LNCaP clone FGC (cell line): Measurements from ENCODE around the gene ENPP4.
"Not testable (repeated sequence)": the region's sequence is repeated elsewhere in the genome, so short reads cannot be mapped to it uniquely, and the experiment has no call there.

Source experiments
- DNase-seq: peaks from one replicate; pipeline ENCODE4 v3.0.0-alpha.2; 2011; ENCODE audit warnings: low read depth
- H3K4me3 ChIP-seq: 2 replicates; pipeline ENCODE4 v1.5.1; 2011; ENCODE audit warnings: mild to moderate bottlenecking, low read depth, low read length, control low read depth
- CTCF ChIP-seq: IDR thresholded peaks from 2 replicates; pipeline ENCODE4 v1.5.1; 2012; ENCODE audit warnings: mild to moderate bottlenecking; ENCODE audit not compliant: control insufficient read depth, insufficient read depth; ENCODE audit errors: extremely low read depth

ENPP4 gene

GRCh38 chr6:46134216-46134615, 4.4 kb downstream of the ENPP4 start:
- H3K4me3 ChIP-seq: no peak overlapping the region
- no peak for TF ChIP-seq CTCF
- no peak for DNase-seq

GRCh38 chr6:46135176-46135575, 5.4 kb downstream of the ENPP4 start:
- no peak overlapping the region for H3K4me3 ChIP-seq
- DNase-seq: no peak
- no peak for TF ChIP-seq CTCF

- TF ChIP-seq CTCF: no peak
- H3K4me3 ChIP-seq: no peak overlapping the region
- no peak for DNase-seq
Measured at GRCh38 chr6:46136831-46137230, 7.0 kb downstream of the ENPP4 start.

- DNase-seq: no peak
- no peak overlapping the region; the same call in 1 of the 2 replicates for H3K4me3 ChIP-seq
- TF ChIP-seq CTCF: no peak
Measured at GRCh38 chr6:46137387-46137786, 7.6 kb downstream of the ENPP4 start.

GRCh38 chr6:46138281-46138680, 8.5 kb downstream of the ENPP4 start:
- no peak overlapping the region for H3K4me3 ChIP-seq
- peak; percentile 25 for DNase-seq
- TF ChIP-seq CTCF: no peak

- H3K4me3 ChIP-seq: no peak overlapping the region
- peak; percentile 19 for DNase-seq
- TF ChIP-seq CTCF: no peak
Measured at GRCh38 chr6:46144270-46144669, 14.5 kb downstream of the ENPP4 start.

GRCh38 chr6:46149066-46149465, 19.3 kb downstream of the ENPP4 start:
- not testable (repeated sequence) for DNase-seq, H3K4me3 ChIP-seq
